GM23338 (cell line): Measurements from ENCODE around the gene AHNAK2.

Experiments
- CREB1 ChIP-seq: fragments of 250-450 bp; sonication (Bioruptor Pico); IDR thresholded peaks from 2 replicates; pipeline ENCODE4 v1.5.0; 2020; ENCODE audit warnings: low read depth, mild to moderate bottlenecking, moderate library complexity
- CTCF ChIP-seq, 2 experiments: fragments of 200-600 bp in 1 of 2; sonication (generic) in 1 of 2; conservative IDR thresholded peaks; 2 replicates each; pipeline versions ENCODE4 v1.5.1 to v1.6.1; 2016 to 2017; ENCODE audit warnings: antibody characterized with exemption in 2 of 2, low read depth in 2 of 2, mild to moderate bottlenecking in 2 of 2, moderate library complexity in 1 of 2
- ETS1 ChIP-seq: IDR thresholded peaks from 2 replicates; pipeline ENCODE4 v1.6.1; 2016; ENCODE audit warnings: antibody characterized with exemption
- EZH2 ChIP-seq: fragments of 200-600 bp; sonication (generic); IDR thresholded peaks from one replicate; pipeline ENCODE4 v1.8.0; 2017; ENCODE audit warnings: antibody characterized with exemption, mild to moderate bottlenecking, low read depth; ENCODE audit not compliant: unreplicated experiment
- EZH2phosphoT487 ChIP-seq: fragments of 200-600 bp; sonication (generic); IDR thresholded peaks from one replicate; pipeline ENCODE4 v1.8.1; 2018; ENCODE audit warnings: antibody characterized with exemption; ENCODE audit not compliant: unreplicated experiment
- JUNB ChIP-seq: IDR thresholded peaks from one replicate; pipeline ENCODE4 v1.6.1; 2016; ENCODE audit warnings: antibody characterized with exemption; ENCODE audit not compliant: unreplicated experiment
- POLR2AphosphoS5 ChIP-seq: IDR thresholded peaks from 2 replicates; pipeline ENCODE4 v1.6.1; 2016; ENCODE audit warnings: antibody characterized with exemption, low read depth
- TF ChIP-seq, protein P1 (sequence below): IDR thresholded peaks from one replicate; pipeline ENCODE4 v1.6.1; 2018; ENCODE audit warnings: antibody characterized with exemption; ENCODE audit not compliant: unreplicated experiment

DNA sequence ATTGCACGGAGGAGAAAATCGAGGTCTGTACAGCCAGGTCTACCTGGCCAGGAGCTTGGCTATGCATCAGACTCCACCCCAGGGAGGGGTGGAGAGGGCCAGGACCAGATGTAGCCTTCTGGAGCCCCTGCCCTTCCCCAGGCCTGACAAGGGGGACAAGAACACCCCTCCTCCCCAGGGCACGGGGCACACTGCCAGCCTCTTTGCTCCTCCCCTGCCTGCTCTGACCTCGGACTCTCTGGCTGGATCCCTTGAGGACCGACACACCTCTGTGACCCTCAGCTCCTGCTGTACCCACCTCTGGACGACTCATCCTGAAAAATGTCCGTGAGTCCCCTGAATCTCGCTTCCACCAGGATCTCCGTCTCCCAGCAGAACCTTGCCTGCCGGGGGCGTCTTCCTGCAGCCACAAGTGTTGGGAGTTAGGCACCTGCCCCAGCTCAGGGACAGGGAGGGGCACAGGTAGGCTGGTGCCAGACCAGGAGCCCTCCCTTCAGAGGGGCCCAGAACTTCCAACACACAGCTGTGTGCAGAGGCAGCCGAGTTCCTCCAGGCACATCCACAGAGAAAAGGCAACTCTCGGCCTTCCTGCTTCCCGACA, 21.8 kb downstream of the AHNAK2 start:
- no peak for TF ChIP-seq EZH2
- no peak for TF ChIP-seq CTCF (conservative IDR thresholded peaks at IDR 0.05; ENCODE audit: low read depth in 2 of 2)
- no peak for TF ChIP-seq POLR2AphosphoS5
- no peak for TF ChIP-seq JUNB
- no peak for TF ChIP-seq EZH2phosphoT487
- no peak for TF ChIP-seq ETS1
- no peak for TF ChIP-seq CREB1 (CRISPR knock-in tag)
- TF ChIP-seq, protein P1, sequence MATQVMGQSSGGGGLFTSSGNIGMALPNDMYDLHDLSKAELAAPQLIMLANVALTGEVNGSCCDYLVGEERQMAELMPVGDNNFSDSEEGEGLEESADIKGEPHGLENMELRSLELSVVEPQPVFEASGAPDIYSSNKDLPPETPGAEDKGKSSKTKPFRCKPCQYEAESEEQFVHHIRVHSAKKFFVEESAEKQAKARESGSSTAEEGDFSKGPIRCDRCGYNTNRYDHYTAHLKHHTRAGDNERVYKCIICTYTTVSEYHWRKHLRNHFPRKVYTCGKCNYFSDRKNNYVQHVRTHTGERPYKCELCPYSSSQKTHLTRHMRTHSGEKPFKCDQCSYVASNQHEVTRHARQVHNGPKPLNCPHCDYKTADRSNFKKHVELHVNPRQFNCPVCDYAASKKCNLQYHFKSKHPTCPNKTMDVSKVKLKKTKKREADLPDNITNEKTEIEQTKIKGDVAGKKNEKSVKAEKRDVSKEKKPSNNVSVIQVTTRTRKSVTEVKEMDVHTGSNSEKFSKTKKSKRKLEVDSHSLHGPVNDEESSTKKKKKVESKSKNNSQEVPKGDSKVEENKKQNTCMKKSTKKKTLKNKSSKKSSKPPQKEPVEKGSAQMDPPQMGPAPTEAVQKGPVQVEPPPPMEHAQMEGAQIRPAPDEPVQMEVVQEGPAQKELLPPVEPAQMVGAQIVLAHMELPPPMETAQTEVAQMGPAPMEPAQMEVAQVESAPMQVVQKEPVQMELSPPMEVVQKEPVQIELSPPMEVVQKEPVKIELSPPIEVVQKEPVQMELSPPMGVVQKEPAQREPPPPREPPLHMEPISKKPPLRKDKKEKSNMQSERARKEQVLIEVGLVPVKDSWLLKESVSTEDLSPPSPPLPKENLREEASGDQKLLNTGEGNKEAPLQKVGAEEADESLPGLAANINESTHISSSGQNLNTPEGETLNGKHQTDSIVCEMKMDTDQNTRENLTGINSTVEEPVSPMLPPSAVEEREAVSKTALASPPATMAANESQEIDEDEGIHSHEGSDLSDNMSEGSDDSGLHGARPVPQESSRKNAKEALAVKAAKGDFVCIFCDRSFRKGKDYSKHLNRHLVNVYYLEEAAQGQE = no peak
